Left kidney (tissue), 2 donors: ENCODE data around the gene MBOAT2. TPM values are rescaled to one million over a fixed set of nuclear protein-coding genes. Genes with fewer than 3 reads are reported as not detected.
"Not testable (repeated sequence)": the region's sequence is repeated elsewhere in the genome, so short reads cannot be mapped to it uniquely, and the experiment has no call there.

Experiments
- DNase-seq: peaks from one replicate; pipeline ENCODE4 v3.0.0-alpha.2; 2013
- polyA plus RNA-seq: library from polyadenylated mRNA; unstranded; fragments of 120-200 nt; gene quantifications from one replicate; pipeline ENCODE4 v1.2.1, GENCODE V29; 2013; ENCODE audit not compliant: insufficient read length

Gene MBOAT2
- polyA plus RNA-seq, 1 donor: 90.8 TPM

- no peak for DNase-seq
Observed at GRCh38 chr2:8957628-8958027, 45.9 kb downstream of the MBOAT2 start.

- no peak for DNase-seq
Observed at GRCh38 chr2:8956774-8957173, 46.7 kb downstream of the MBOAT2 start.

- no peak for DNase-seq
Observed at GRCh38 chr2:8954990-8955389, 48.5 kb downstream of the MBOAT2 start.

- no peak for DNase-seq
Observed at GRCh38 chr2:8953525-8953924, 50.0 kb downstream of the MBOAT2 start.

GRCh38 chr2:8939486-8940114, 63.9 kb downstream of the MBOAT2 start:
- DNase-seq: no peak

GRCh38 chr2:8938384-8938783, 65.1 kb downstream of the MBOAT2 start:
- no peak for DNase-seq

- DNase-seq: no peak
Observed at GRCh38 chr2:8935982-8936381, 67.5 kb downstream of the MBOAT2 start.

- DNase-seq: no peak
Observed at GRCh38 chr2:8934338-8934737, 69.1 kb downstream of the MBOAT2 start.

GRCh38 chr2:8932702-8933101, 70.8 kb downstream of the MBOAT2 start:
- DNase-seq: no peak

GRCh38 chr2:8930185-8930584, 73.3 kb downstream of the MBOAT2 start:
- DNase-seq: not testable (repeated sequence)

GRCh38 chr2:8929128-8929527, 74.4 kb downstream of the MBOAT2 start:
- no peak for DNase-seq

GRCh38 chr2:8927510-8928455, 75.7 kb downstream of the MBOAT2 start:
- DNase-seq: no peak

- no peak for DNase-seq
Observed at GRCh38 chr2:8926356-8926755, 77.1 kb downstream of the MBOAT2 start.

- DNase-seq: no peak
Observed at GRCh38 chr2:8925411-8925810, 78.1 kb downstream of the MBOAT2 start.

GRCh38 chr2:8923183-8923582, 80.3 kb downstream of the MBOAT2 start:
- DNase-seq: no peak

- DNase-seq: no peak
Observed at GRCh38 chr2:8922431-8922830, 81.1 kb downstream of the MBOAT2 start.

- DNase-seq: no peak
Observed at GRCh38 chr2:8918412-8918811, 85.1 kb downstream of the MBOAT2 start.

- DNase-seq: no peak
Observed at GRCh38 chr2:8915941-8916340, 87.5 kb downstream of the MBOAT2 start.

- not testable (repeated sequence) for DNase-seq
Observed at GRCh38 chr2:8913767-8914166, 89.7 kb downstream of the MBOAT2 start.

- no peak for DNase-seq
Observed at GRCh38 chr2:8907764-8908288, 95.7 kb downstream of the MBOAT2 start.

GRCh38 chr2:8903924-8904323, 99.6 kb downstream of the MBOAT2 start:
- not testable (repeated sequence) for DNase-seq

- DNase-seq: not testable (repeated sequence)
Observed at GRCh38 chr2:8902757-8903156, 100.7 kb downstream of the MBOAT2 start.

- DNase-seq: not testable (repeated sequence)
Observed at GRCh38 chr2:8897206-8897605, 106.3 kb downstream of the MBOAT2 start.
